AG04450 (cell line): Measurements from ENCODE around the gene YAP1. TPM values are rescaled to one million over a fixed set of nuclear protein-coding genes. Genes with fewer than 3 reads are reported as not detected.
A peak's percentile ranks its signal among the peaks of the same experiment; 100 is the strongest.

ENCODE experiments used
- CTCF ChIA-PET: fragments of 300-600, 350-600 bp; formaldehyde crosslinking; extraction: SDS; loops from one replicate; lab custom pipeline; 2022; ENCODE audit warnings: antibody characterized with exemption, inconsistent platforms; lab: Charles Lee
- POLR2A ChIA-PET: fragments of 350-600 bp; formaldehyde crosslinking; extraction: SDS; loops from one replicate; lab custom pipeline; 2021; ENCODE audit warnings: antibody characterized with exemption, inconsistent platforms; lab: Yijun Ruan, JAX
- DNase-seq: peaks from one replicate; pipeline ENCODE4 v3.0.0-alpha.2; 2011; ENCODE audit warnings: low read depth, low spot score
- H3K27ac ChIP-seq: one replicate; pipeline ENCODE4 v1.5.1; 2012; ENCODE audit warnings: low read depth, low read length, control low read depth
- H3K27me3 ChIP-seq: one replicate; pipeline ENCODE4 v1.6.0; 2012; ENCODE audit warnings: low read length; ENCODE audit not compliant: control insufficient read depth, insufficient read depth
- H3K4me3 ChIP-seq: 2 replicates; pipeline ENCODE4 v1.5.1; 2011; ENCODE audit warnings: mild to moderate bottlenecking, low read depth, low read length, control low read depth
- H3K9me3 ChIP-seq: 2 replicates; pipeline ENCODE4 v1.5.1; 2012; ENCODE audit warnings: low read length; ENCODE audit not compliant: control insufficient read depth, insufficient read depth
- CTCF ChIP-seq: IDR thresholded peaks from 2 replicates; pipeline ENCODE4 v1.5.1; 2011; ENCODE audit warnings: low read depth, low read length, control low read depth, inconsistent platforms
- polyA plus RNA-seq: library from polyadenylated mRNA; depleted of rRNA; stranded (reverse); fragments of >200 nt; gene quantifications from 2 replicates; pipeline ENCODE4 v1.2.3, GENCODE V29; 2011

The YAP1 gene
- polyA plus RNA-seq, 1 experiment, result 117 TPM

- DNase-seq, result no peak
- no peak overlapping the region for H3K27ac ChIP-seq
- no peaks in the 10 kb centered on the region for H3K27me3 ChIP-seq
- no peak for TF ChIP-seq CTCF
- ChIA-PET CTCF (interaction anchor here (1.2 kb wide), 1 partner anchor 18 kb away, joined by 4 read pairs; no protein-coding TSS in a partner anchor), POLR2A (no interaction called here)
- no peak overlapping the region for H3K4me3 ChIP-seq
- H3K9me3 ChIP-seq, result peaks cover 3% of the 10 kb centered on the region; the same call in 1 of the 2 replicates
Measured at GRCh38 chr11:102274628-102275027, 164.4 kb downstream of the YAP1 start.

GRCh38 chr11:102276362-102276761, 166.1 kb downstream of the YAP1 start:
- TF ChIP-seq CTCF, result no peak
- DNase-seq, result no peak
- Histone ChIP-seq H3K27ac (no peak overlapping the region), H3K27me3 (no peaks in the 10 kb centered on the region), H3K4me3 (no peak overlapping the region), H3K9me3 (peaks cover 3% of the 10 kb centered on the region; the same call in 1 of the 2 replicates)
- ChIA-PET POLR2A (no interaction called here), CTCF (interaction anchor here (1.6 kb wide), 1 partner anchor 11 kb away, joined by 3 read pairs; no protein-coding TSS in a partner anchor)

- no peak overlapping the region for H3K4me3 ChIP-seq
- no peak overlapping the region for H3K27ac ChIP-seq
- CTCF ChIA-PET, result interaction anchor here (1.6 kb wide), 1 partner anchor 11 kb away, joined by 3 read pairs; no protein-coding TSS in a partner anchor
- peaks cover 3% of the 10 kb centered on the region; the same call in 1 of the 2 replicates for H3K9me3 ChIP-seq
- TF ChIP-seq CTCF, result no peak
- DNase-seq, result no peak
- H3K27me3 ChIP-seq, result no peaks in the 10 kb centered on the region
- POLR2A ChIA-PET, result no interaction called here
Measured at GRCh38 chr11:102276783-102277182, 166.5 kb downstream of the YAP1 start.

- peak; percentile 34 for DNase-seq
- POLR2A ChIA-PET, result no interaction called here
- Histone ChIP-seq H3K27ac (peak overlapping the region; percentile 12), H3K27me3 (no peaks in the 10 kb centered on the region), H3K9me3 (peaks cover under 1% of the 10 kb centered on the region; the same call in 1 of the 2 replicates), H3K4me3 (peak overlapping the region; percentile 29)
- CTCF ChIA-PET, result interaction anchor here (0.5 to 2.3 kb wide), 14 partner anchors 8 to 419 kb away, joined by 3 to 19 read pairs (median 4); no protein-coding TSS in a partner anchor
- peak; percentile 66 for TF ChIP-seq CTCF
Measured at GRCh38 chr11:102279641-102280170, 169.5 kb downstream of the YAP1 start.

- TF ChIP-seq CTCF, result no peak
- POLR2A ChIA-PET, result no interaction called here
- CTCF ChIA-PET, result interaction anchor here (0.6 to 2.3 kb wide), 8 partner anchors 12 to 419 kb away, joined by 3 to 14 read pairs (median 4); no protein-coding TSS in a partner anchor
- H3K27ac ChIP-seq, result no peak overlapping the region
- DNase-seq, result no peak
- H3K27me3 ChIP-seq, result no peaks in the 10 kb centered on the region
- H3K4me3 ChIP-seq, result no peak overlapping the region
- H3K9me3 ChIP-seq, result no peaks in the 10 kb centered on the region
Measured at GRCh38 chr11:102280245-102280833, 170.1 kb downstream of the YAP1 start.
